CD14-positive monocyte (primary cell): Measurements from ENCODE around the gene MGAT5B. TPM values are rescaled to one million over a fixed set of nuclear protein-coding genes. Genes with fewer than 3 reads are reported as not detected.

Experiments used
- DNase-seq, 3 donors: peaks; one replicate each; pipeline ENCODE4 v3.0.0-alpha.2; 2011 to 2022
- H2AFZ ChIP-seq: 2 replicates; pipeline ENCODE4 v1.6.0; 2012; ENCODE audit warnings: mild to moderate bottlenecking, low read depth, low read length, inconsistent platforms; ENCODE audit not compliant: insufficient read depth, poor library complexity, severe bottlenecking
- H3K27ac ChIP-seq, 2 donors: 1 replicate in 1 of 2; 2 replicates in 1 of 2; pipeline ENCODE4 v1.5.1; 2012 to 2013; ENCODE audit warnings: low read length in 2 of 2, control low read depth in 1 of 2, inconsistent platforms in 1 of 2, low read depth in 1 of 2, mild to moderate bottlenecking in 1 of 2
- H3K27me3 ChIP-seq, 2 donors: one replicate each; pipeline versions ENCODE4 v1.6.0 to v1.6.1; 2011 to 2013; ENCODE audit warnings: low read length in 2 of 2; ENCODE audit not compliant: control insufficient read depth in 2 of 2, insufficient read depth in 2 of 2
- H3K36me3 ChIP-seq, 2 donors: replicated peaks in 1 of 2; 1 replicate in 1 of 2; 2 replicates in 1 of 2; pipeline versions ENCODE4 v1.5.1 to v1.6.1; 2012 to 2013; ENCODE audit warnings: low read length in 2 of 2, control low read depth in 1 of 2, inconsistent platforms in 1 of 2, mild to moderate bottlenecking in 1 of 2; ENCODE audit not compliant: insufficient read depth in 2 of 2, control insufficient read depth in 1 of 2
- H3K4me1 ChIP-seq, 2 donors: 1 replicate in 1 of 2; 2 replicates in 1 of 2; pipeline versions ENCODE4 v1.5.1 to v1.6.1; 2012 to 2013; ENCODE audit warnings: low read length in 2 of 2, control low read depth in 1 of 2, inconsistent platforms in 1 of 2, mild to moderate bottlenecking in 1 of 2, moderate library complexity in 1 of 2; ENCODE audit not compliant: insufficient read depth in 2 of 2, control insufficient read depth in 1 of 2
- H3K4me2 ChIP-seq: replicated peaks from 2 replicates; pipeline ENCODE3; 2012; ENCODE audit warnings: low read length, moderate library complexity, mild to moderate bottlenecking; ENCODE audit not compliant: poor library complexity, severe bottlenecking; ENCODE audit errors: extremely low read depth
- H3K4me3 ChIP-seq, 3 experiments: fragments of 200-600 bp in 1 of 3; sonication (generic) in 1 of 3; replicated peaks in 1 of 3; 1 replicate in 2 of 3; 2 replicates in 1 of 3; pipeline ENCODE4 v1.5.1; 2011 to 2013; ENCODE audit warnings: low read length in 3 of 3, mild to moderate bottlenecking in 3 of 3, control low read depth in 2 of 3, low read depth in 2 of 3, inconsistent platforms in 1 of 3, moderate library complexity in 1 of 3
- H3K79me2 ChIP-seq: 2 replicates; pipeline ENCODE4 v1.6.0; 2012; ENCODE audit warnings: mild to moderate bottlenecking, control low read depth, inconsistent platforms, low read length, moderate library complexity; ENCODE audit not compliant: insufficient read depth
- H3K9ac ChIP-seq: 2 replicates; pipeline ENCODE4 v1.6.0; 2017; ENCODE audit warnings: low read length, mild to moderate bottlenecking; ENCODE audit not compliant: insufficient read depth, poor library complexity, severe bottlenecking
- H3K9me3 ChIP-seq, 2 donors: replicated peaks in 1 of 2; 1 replicate in 1 of 2; 2 replicates in 1 of 2; pipeline versions ENCODE4 v1.5.1 to v1.6.1; 2012 to 2013; ENCODE audit warnings: low read length in 2 of 2, control low read depth in 1 of 2; ENCODE audit not compliant: control insufficient read depth in 1 of 2, insufficient read depth in 1 of 2
- H4K20me1 ChIP-seq: 2 replicates; pipeline ENCODE4 v1.6.0; 2012; ENCODE audit warnings: mild to moderate bottlenecking, low read length, control low read depth, moderate library complexity; ENCODE audit not compliant: insufficient read depth
- H3K27ac Mint-ChIP-seq, 7 donors: one replicate each; pipeline ENCODE4 v1.8.0; 2020; ENCODE audit warnings: mild to moderate bottlenecking in 7 of 7, mixed read lengths in 7 of 7, moderate library complexity in 6 of 7, inconsistent platforms in 2 of 7
- H3K27me3 Mint-ChIP-seq, 3 donors: one replicate each; pipeline ENCODE4 v1.8.0; 2021 to 2022; ENCODE audit warnings: low read depth in 3 of 3, mild to moderate bottlenecking in 3 of 3, mixed read lengths in 3 of 3, moderate library complexity in 3 of 3, inconsistent platforms in 1 of 3
- H3K36me3 Mint-ChIP-seq, 2 donors: one replicate each; pipeline ENCODE4 v1.8.0; 2020; ENCODE audit warnings: mixed read lengths in 2 of 2, inconsistent platforms in 1 of 2, mild to moderate bottlenecking in 1 of 2
- H3K4me1 Mint-ChIP-seq: one replicate; pipeline ENCODE4 v1.8.0; 2020; ENCODE audit warnings: mild to moderate bottlenecking, mixed read lengths
- H3K4me3 Mint-ChIP-seq, 2 donors: one replicate each; pipeline ENCODE4 v1.8.0; 2020; ENCODE audit warnings: mild to moderate bottlenecking in 2 of 2, mixed read lengths in 2 of 2, moderate library complexity in 1 of 2
- H3K9me3 Mint-ChIP-seq, 7 donors: one replicate each; pipeline ENCODE4 v1.8.0; 2020 to 2022; ENCODE audit warnings: mixed read lengths in 7 of 7, mild to moderate bottlenecking in 6 of 7, moderate library complexity in 6 of 7, inconsistent platforms in 2 of 7
- CTCF ChIP-seq: fragments of 200-600 bp; IDR thresholded peaks from one replicate; pipeline ENCODE4 v1.8.0; 2022; ENCODE audit warnings: antibody characterized with exemption, mild to moderate bottlenecking
- WGBS: methylation state at CpG from one replicate; pipeline ENCODE4 v1.1.5; 2013; ENCODE audit warnings: missing lambda C conversion rate; ENCODE audit not compliant: insufficient coverage; 5-methylcytosine and 5-hydroxymethylcytosine counted together
- intact Hi-C, 2 donors: fragments of 100-400 bp; cut with micrococcal nuclease; formaldehyde crosslinking; loops; one replicate each; pipeline versions ENCODE4 v1.15.0 to v1.15.1; 2023
- polyA plus RNA-seq, 3 donors: library from polyadenylated mRNA; depleted of rRNA in 1 of 3; unstranded in 2 of 3; stranded (reverse) in 1 of 3; fragments of 300-500 nt in 2 of 3; fragments of >200 nt in 1 of 3; fragmentation: Illumina TruSeq in 2 of 3; gene quantifications; 1 replicate in 2 of 3; 2 replicates in 1 of 3; pipeline ENCODE4 v1.2.3, GENCODE V29; 2012 to 2021

Gene MGAT5B
- polyA plus RNA-seq, 3 donors, result not detected

- no peak for DNase-seq
- H4K20me1 ChIP-seq, result no peaks in the 10 kb centered on the region
- H3K27me3 ChIP-seq, result no peaks in the 10 kb centered on the region
- no peak for TF ChIP-seq CTCF
- no peaks in the 10 kb centered on the region for H3K36me3 Mint-ChIP-seq
- H3K79me2 ChIP-seq, result no peaks in the 10 kb centered on the region
- peaks cover 0 to 3% (median 0%) of the 10 kb centered on the region in 3 donors for H3K27me3 Mint-ChIP-seq
- no peak overlapping the region for H3K4me2 ChIP-seq
- no peaks in the 10 kb centered on the region for H3K4me1 ChIP-seq
- H3K4me3 Mint-ChIP-seq, result no peak overlapping the region
- no peaks in the 10 kb centered on the region for H3K9me3 ChIP-seq
- WGBS, result 96% methylated on average over 2 of the region's 2 CpGs
- no peak overlapping the region for H3K4me3 ChIP-seq
- no peaks in the 10 kb centered on the region for H3K36me3 ChIP-seq
- intact Hi-C loops, result no loop called here
- H3K9me3 Mint-ChIP-seq, result no peaks in the 10 kb centered on the region
- no peak overlapping the region for H3K27ac ChIP-seq
- no peak overlapping the region for H3K9ac ChIP-seq
- H3K27ac Mint-ChIP-seq, result no peak overlapping the region
- no peaks in the 10 kb centered on the region for H3K4me1 Mint-ChIP-seq
- no peak overlapping the region for H2AFZ ChIP-seq
Measured at GRCh38 chr17:76937238-76937637, 69.0 kb downstream of the MGAT5B start.

GRCh38 chr17:76938009-76938408 is 69.8 kb downstream of the MGAT5B start:
- WGBS, result 94% methylated on average over 9 of the region's 10 CpGs
- no peak overlapping the region for H3K9ac ChIP-seq
- H3K9me3 ChIP-seq, result no peaks in the 10 kb centered on the region
- no peaks in the 10 kb centered on the region for H3K4me1 Mint-ChIP-seq
- no peak overlapping the region for H3K27ac Mint-ChIP-seq
- no peak overlapping the region for H2AFZ ChIP-seq
- no peaks in the 10 kb centered on the region for H3K79me2 ChIP-seq
- H4K20me1 ChIP-seq, result no peaks in the 10 kb centered on the region
- TF ChIP-seq CTCF, result no peak
- H3K27me3 Mint-ChIP-seq, result peaks cover 0 to 4% (median 3%) of the 10 kb centered on the region in 3 donors
- no peak for DNase-seq
- intact Hi-C loops, result no loop called here
- H3K36me3 ChIP-seq, result no peaks in the 10 kb centered on the region
- H3K36me3 Mint-ChIP-seq, result no peaks in the 10 kb centered on the region
- H3K9me3 Mint-ChIP-seq, result peaks cover 0 to 1% (median 0%) of the 10 kb centered on the region in 7 donors
- H3K27ac ChIP-seq, result no peak overlapping the region
- H3K4me3 ChIP-seq, result no peak overlapping the region
- no peaks in the 10 kb centered on the region for H3K27me3 ChIP-seq
- no peaks in the 10 kb centered on the region for H3K4me1 ChIP-seq
- H3K4me3 Mint-ChIP-seq, result no peak overlapping the region
- no peak overlapping the region for H3K4me2 ChIP-seq
